ENCODE data around the gene SCARB1.

Gene SCARB1

DNA sequence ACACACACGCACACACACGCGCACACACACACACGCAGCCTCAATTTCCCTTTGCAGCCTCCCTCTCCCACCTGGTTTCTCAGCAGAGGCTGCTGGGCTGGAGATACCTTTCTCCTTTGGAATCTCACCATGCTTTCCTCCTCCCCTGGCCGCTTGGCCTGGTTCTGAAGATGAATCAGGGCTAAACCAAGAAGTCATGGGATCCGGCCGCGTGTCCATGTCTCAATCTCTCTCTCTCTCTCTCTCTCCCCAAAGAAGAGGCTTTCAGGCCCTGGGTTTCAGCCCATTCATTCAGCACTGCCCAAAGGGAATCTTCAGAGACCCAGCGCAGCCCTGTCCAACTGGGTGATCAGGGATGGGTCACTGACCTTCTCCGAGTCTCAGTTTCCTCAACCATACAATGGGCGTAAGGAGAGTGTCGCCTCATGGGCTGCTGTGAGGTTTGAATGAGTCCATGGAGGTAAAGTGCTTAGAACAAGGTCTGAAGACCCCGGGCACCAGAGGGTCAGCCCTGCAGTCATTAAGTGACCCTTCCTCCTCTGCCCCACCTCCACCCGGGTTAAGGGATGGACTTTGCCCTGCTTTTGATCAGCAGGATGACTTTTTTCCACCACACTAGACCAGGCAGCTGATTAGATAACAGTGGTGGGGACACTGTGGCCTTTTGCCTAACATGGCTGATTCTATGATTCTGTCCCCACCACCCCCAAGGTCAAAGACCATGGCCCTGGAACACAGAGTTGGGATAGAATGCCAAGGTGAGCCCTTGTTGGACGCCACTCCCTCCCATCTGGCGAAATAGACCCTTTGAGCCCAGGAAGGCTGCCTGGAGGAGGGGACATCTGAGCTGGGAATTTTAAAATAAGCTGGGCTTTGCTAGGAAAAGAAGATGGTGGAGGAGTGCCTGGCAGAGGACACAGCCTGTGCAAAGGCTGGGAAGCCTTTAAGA, 42.1 kb downstream of the SCARB1 start:
- TF ChIP-seq ZBTB7A (IDR thresholded peaks at IDR 0.05; ENCODE audit: low read depth), result no peak
- TF ChIP-seq, protein P1, sequence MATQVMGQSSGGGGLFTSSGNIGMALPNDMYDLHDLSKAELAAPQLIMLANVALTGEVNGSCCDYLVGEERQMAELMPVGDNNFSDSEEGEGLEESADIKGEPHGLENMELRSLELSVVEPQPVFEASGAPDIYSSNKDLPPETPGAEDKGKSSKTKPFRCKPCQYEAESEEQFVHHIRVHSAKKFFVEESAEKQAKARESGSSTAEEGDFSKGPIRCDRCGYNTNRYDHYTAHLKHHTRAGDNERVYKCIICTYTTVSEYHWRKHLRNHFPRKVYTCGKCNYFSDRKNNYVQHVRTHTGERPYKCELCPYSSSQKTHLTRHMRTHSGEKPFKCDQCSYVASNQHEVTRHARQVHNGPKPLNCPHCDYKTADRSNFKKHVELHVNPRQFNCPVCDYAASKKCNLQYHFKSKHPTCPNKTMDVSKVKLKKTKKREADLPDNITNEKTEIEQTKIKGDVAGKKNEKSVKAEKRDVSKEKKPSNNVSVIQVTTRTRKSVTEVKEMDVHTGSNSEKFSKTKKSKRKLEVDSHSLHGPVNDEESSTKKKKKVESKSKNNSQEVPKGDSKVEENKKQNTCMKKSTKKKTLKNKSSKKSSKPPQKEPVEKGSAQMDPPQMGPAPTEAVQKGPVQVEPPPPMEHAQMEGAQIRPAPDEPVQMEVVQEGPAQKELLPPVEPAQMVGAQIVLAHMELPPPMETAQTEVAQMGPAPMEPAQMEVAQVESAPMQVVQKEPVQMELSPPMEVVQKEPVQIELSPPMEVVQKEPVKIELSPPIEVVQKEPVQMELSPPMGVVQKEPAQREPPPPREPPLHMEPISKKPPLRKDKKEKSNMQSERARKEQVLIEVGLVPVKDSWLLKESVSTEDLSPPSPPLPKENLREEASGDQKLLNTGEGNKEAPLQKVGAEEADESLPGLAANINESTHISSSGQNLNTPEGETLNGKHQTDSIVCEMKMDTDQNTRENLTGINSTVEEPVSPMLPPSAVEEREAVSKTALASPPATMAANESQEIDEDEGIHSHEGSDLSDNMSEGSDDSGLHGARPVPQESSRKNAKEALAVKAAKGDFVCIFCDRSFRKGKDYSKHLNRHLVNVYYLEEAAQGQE (IDR thresholded peaks at IDR 0.05; ENCODE audit: low read depth), result no peak
- TF ChIP-seq FOXM1 (IDR thresholded peaks at IDR 0.05; ENCODE audit: borderline replicate concordance, low read depth), result no peak
- TF ChIP-seq CEBPB (IDR thresholded peaks at IDR 0.05), result no peak
- no peak for TF ChIP-seq TEAD4 (IDR thresholded peaks at IDR 0.05)
- TF ChIP-seq RAD21 (IDR thresholded peaks at IDR 0.05; ENCODE audit: low read depth), result no peak
- TF ChIP-seq EGR1 (IDR thresholded peaks at IDR 0.05), result no peak

DNA sequence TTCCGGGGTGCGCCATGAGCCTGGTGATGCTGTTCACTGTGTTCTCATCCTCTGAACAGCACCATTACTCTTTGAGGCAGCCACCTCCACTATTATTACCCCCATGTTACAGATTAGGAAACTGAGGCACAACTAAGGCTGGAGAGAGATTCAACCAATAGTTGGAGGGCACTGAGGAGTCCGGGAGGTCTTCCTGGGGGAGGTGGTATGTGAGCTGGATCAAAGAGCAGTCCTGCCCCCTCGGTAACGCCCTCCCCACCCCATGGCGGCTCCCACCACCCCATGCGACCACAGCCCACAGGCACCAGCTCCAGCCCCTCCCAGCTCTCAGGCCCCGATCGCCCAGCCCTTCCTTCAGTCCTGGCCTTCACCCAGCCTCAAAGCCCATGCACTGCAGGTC, 43.5 kb downstream of the SCARB1 start:
- TF ChIP-seq TEAD4 (IDR thresholded peaks at IDR 0.05), result no peak
- TF ChIP-seq NFIC (IDR thresholded peaks at IDR 0.05), result no peak
- TF ChIP-seq, protein P1 (IDR thresholded peaks at IDR 0.05; ENCODE audit: low read depth), result no peak
- TF ChIP-seq TAF1 (IDR thresholded peaks at IDR 0.05; ENCODE audit: low read depth), result no peak
- TF ChIP-seq, protein P2, sequence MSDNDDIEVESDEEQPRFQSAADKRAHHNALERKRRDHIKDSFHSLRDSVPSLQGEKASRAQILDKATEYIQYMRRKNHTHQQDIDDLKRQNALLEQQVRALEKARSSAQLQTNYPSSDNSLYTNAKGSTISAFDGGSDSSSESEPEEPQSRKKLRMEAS (IDR thresholded peaks at IDR 0.05), result no peak

DNA sequence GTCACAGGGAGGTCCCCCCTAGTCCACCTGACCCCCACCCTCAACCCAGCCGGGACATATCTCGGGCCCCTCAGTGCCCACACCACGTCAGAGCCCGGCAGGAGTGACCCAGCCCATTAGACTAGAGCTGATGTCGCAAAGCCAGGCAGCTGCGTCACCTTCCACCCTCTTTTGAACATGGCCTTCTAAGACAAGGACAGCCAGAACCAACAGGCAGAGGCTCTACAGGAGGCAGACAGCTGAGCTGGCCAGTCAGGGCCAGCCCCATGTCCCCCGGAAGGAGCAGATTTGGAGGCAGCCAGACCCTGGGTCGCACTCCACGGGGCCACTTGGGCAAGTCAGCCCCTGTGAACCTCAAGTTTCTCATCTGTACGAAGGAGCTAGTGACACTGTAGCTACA, 44.1 kb downstream of the SCARB1 start:
- no peak for TF ChIP-seq TEAD4 (IDR thresholded peaks at IDR 0.05)
- TF ChIP-seq YY1 (IDR thresholded peaks at IDR 0.05; ENCODE audit: low read depth), result no peak
- no peak for TF ChIP-seq TCF12 (IDR thresholded peaks at IDR 0.05; ENCODE audit: low read depth)
- TF ChIP-seq, protein P2 (IDR thresholded peaks at IDR 0.05), result no peak
- TF ChIP-seq, protein P3, sequence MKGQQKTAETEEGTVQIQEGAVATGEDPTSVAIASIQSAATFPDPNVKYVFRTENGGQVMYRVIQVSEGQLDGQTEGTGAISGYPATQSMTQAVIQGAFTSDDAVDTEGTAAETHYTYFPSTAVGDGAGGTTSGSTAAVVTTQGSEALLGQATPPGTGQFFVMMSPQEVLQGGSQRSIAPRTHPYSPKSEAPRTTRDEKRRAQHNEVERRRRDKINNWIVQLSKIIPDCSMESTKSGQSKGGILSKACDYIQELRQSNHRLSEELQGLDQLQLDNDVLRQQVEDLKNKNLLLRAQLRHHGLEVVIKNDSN (IDR thresholded peaks at IDR 0.05), result no peak
- no peak for TF ChIP-seq ZBTB7A (IDR thresholded peaks at IDR 0.05; ENCODE audit: low read depth)

DNA sequence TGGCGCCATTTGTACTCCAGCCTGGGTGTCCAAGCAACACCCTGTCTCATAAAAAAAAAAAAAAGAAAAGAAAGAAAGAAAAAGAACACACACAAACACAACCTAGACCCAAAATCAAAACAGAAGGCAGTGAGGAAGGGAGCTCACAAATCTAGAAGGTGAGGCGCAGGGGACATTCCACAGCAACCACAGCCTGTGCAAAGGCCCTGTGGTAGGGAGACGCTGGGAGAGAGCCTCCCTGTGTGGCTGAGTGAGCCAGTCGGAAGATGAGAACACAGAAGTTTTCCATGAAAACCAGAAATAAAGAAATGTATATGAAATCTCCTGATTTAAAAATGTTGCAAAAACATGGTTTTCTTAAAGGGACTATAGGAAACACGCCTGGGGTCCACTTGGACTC, 44.6 kb downstream of the SCARB1 start:
- TF ChIP-seq YY1 (IDR thresholded peaks at IDR 0.05; ENCODE audit: low read depth), result no peak
- no peak for TF ChIP-seq EP300 (IDR thresholded peaks at IDR 0.05; ENCODE audit: borderline replicate concordance)
- no peak for TF ChIP-seq NFIC (IDR thresholded peaks at IDR 0.05)
- TF ChIP-seq TCF12 (IDR thresholded peaks at IDR 0.05; ENCODE audit: low read depth), result no peak
- TF ChIP-seq TEAD4 (IDR thresholded peaks at IDR 0.05), result no peak
- TF ChIP-seq ZBTB7A (IDR thresholded peaks at IDR 0.05; ENCODE audit: low read depth), result no peak
- no peak for TF ChIP-seq FOXM1 (IDR thresholded peaks at IDR 0.05; ENCODE audit: borderline replicate concordance, low read depth)
- TF ChIP-seq, protein P1 (IDR thresholded peaks at IDR 0.05; ENCODE audit: low read depth), result no peak

DNA sequence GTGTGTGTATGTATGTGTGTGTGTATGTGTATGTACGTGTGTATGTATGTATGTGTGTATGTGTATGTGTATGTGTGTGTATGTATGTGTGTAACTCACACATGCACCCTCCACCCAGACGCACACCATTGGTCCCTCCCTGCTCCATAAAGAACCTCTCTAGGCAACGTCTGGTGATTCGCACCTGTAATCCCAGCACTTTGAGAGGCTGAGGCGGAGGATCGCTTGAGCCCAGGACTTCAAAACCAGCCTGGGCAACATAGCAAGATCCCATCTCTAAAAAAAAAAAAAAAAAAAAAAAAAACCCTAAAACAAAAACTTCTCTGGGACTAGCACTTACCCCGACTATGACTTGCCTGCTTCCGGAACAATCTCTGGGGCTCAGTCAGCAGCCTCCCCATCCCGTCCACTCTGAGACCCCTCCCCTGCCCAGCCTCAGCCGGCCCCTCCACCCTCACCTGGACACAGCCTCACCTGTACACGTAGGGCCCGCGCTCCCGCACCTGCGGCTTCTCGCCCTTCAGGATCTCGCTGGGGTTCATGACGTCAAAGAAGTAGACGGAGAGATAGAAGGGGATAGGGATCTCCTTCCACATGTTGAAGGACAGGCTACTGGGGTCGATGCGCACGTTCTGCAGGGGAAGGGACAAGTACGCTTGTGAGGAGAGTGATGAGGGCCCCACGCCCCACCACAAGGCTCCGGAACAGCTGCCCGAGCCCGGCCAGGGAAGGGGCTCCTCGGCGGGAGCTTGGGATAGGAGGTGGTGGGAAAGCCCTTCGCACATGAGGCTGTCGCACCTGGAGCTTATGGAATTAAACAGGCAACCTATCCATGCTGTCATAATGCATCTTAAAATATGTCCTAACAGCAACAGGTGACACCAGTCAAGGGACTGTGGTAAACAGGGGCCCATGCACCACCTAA, 46.3 kb downstream of the SCARB1 start:
- TF ChIP-seq EGR1 (IDR thresholded peaks at IDR 0.05), result no peak
- TF ChIP-seq, protein P1 (IDR thresholded peaks at IDR 0.05; ENCODE audit: low read depth), result no peak
- TF ChIP-seq, protein P2 (IDR thresholded peaks at IDR 0.05), result no peak
- TF ChIP-seq NFIC (IDR thresholded peaks at IDR 0.05), result no peak
- TF ChIP-seq RAD21 (IDR thresholded peaks at IDR 0.05; ENCODE audit: low read depth), result no peak
- TF ChIP-seq TAF1 (IDR thresholded peaks at IDR 0.05; ENCODE audit: low read depth), result no peak
- TF ChIP-seq, protein P3 (IDR thresholded peaks at IDR 0.05), result no peak
- no peak for TF ChIP-seq ZBTB7A (IDR thresholded peaks at IDR 0.05; ENCODE audit: low read depth)
- no peak for TF ChIP-seq FOXM1 (IDR thresholded peaks at IDR 0.05; ENCODE audit: borderline replicate concordance, low read depth)
- no peak for TF ChIP-seq TEAD4 (IDR thresholded peaks at IDR 0.05)
- TF ChIP-seq YY1 (IDR thresholded peaks at IDR 0.05; ENCODE audit: low read depth), result no peak
- TF ChIP-seq EP300 (IDR thresholded peaks at IDR 0.05; ENCODE audit: borderline replicate concordance), result no peak
- no peak for TF ChIP-seq CREB1 (IDR thresholded peaks at IDR 0.05; ENCODE audit: low read depth)
- no peak for TF ChIP-seq CEBPB (IDR thresholded peaks at IDR 0.05)
- no peak for TF ChIP-seq TCF12 (IDR thresholded peaks at IDR 0.05; ENCODE audit: low read depth)

Measured in Ishikawa (cell line).